ENCODE data around the gene RECK. TPM values are rescaled to one million over a fixed set of nuclear protein-coding genes. Genes with fewer than 3 reads are reported as not detected.

RECK gene
- total and polyA plus RNA-seq, 3 donors from 2014 or later = 10.1 to 17.6 (median 15.4) TPM

DNA sequence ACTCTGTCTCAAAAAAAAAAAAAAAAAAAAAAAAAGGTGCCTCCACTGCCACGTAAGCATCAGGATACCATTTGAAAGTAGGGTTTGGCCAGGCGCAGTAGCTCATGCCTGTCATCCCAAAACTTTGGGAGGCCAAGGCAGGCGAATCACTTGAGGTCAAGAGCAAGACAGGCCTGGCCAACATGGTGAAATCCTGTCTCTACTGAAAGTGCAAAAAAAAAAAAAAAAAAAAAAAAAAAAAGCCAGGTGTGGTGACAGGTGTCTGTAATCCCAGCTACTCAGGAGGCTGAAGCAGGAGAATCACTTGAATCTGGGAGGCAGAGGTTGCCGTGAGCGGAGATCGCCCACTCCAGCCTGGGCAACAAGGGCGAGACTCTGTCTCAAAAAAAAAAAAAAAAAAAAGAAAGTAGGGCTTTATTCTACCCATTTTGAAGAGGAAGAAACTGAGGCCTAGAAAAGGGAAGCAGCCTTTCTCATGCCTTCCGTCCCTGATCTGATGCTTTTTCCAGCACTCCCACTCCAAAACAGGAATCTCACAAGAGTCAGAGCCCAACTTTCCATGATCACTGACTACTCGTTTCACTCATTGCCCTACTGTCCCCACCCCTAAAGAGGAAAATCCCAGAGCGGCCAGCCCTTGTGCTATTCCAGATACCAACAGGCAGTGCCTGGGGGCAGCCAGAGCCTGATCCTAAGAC, 116.2 kb downstream of the RECK start:
- DNase-seq = no peak
- TF ChIP-seq POLR2A (IDR thresholded peaks at IDR 0.05) = no peak
- TF ChIP-seq, protein P1, sequence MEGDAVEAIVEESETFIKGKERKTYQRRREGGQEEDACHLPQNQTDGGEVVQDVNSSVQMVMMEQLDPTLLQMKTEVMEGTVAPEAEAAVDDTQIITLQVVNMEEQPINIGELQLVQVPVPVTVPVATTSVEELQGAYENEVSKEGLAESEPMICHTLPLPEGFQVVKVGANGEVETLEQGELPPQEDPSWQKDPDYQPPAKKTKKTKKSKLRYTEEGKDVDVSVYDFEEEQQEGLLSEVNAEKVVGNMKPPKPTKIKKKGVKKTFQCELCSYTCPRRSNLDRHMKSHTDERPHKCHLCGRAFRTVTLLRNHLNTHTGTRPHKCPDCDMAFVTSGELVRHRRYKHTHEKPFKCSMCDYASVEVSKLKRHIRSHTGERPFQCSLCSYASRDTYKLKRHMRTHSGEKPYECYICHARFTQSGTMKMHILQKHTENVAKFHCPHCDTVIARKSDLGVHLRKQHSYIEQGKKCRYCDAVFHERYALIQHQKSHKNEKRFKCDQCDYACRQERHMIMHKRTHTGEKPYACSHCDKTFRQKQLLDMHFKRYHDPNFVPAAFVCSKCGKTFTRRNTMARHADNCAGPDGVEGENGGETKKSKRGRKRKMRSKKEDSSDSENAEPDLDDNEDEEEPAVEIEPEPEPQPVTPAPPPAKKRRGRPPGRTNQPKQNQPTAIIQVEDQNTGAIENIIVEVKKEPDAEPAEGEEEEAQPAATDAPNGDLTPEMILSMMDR (IDR thresholded peaks at IDR 0.05) = no peak
- Histone ChIP-seq H3K4me1 (peaks cover 22% of the 10 kb centered on the region), H3K9me3 (no peaks in the 10 kb centered on the region), H3K27ac (no peak overlapping the region), H3K27me3 (no peaks in the 10 kb centered on the region), H3K4me3 (no peak overlapping the region), H3K36me3 (ENCODE audit: low read depth, missing control alignments) (no peaks in the 10 kb centered on the region)
- intact Hi-C loops (cut with DNase I; ENCODE audit: low total_unique reads) = no loop called here
- 86 to 92% methylated on average over 10 of the region's 10 CpGs for WGBS, 2 donors

GRCh38 chr9:36153746-36154145, 117.0 kb downstream of the RECK start:
- H3K9me3 ChIP-seq = no peaks in the 10 kb centered on the region
- intact Hi-C loops (cut with DNase I; ENCODE audit: low total_unique reads) = no loop called here
- TF ChIP-seq, protein P1 (IDR thresholded peaks at IDR 0.05) = no peak
- no peak for TF ChIP-seq POLR2A (IDR thresholded peaks at IDR 0.05)
- H3K4me3 ChIP-seq = no peak overlapping the region
- 65 to 68% methylated on average over 9 of the region's 9 CpGs for WGBS, 2 donors
- peaks cover 14% of the 10 kb centered on the region for H3K4me1 ChIP-seq
- H3K27me3 ChIP-seq = no peaks in the 10 kb centered on the region
- H3K27ac ChIP-seq = peak overlapping the region in 1 of 2 donors; percentile 68
- no peaks in the 10 kb centered on the region for H3K36me3 ChIP-seq (ENCODE audit: low read depth, missing control alignments)
- no peak for DNase-seq

DNA sequence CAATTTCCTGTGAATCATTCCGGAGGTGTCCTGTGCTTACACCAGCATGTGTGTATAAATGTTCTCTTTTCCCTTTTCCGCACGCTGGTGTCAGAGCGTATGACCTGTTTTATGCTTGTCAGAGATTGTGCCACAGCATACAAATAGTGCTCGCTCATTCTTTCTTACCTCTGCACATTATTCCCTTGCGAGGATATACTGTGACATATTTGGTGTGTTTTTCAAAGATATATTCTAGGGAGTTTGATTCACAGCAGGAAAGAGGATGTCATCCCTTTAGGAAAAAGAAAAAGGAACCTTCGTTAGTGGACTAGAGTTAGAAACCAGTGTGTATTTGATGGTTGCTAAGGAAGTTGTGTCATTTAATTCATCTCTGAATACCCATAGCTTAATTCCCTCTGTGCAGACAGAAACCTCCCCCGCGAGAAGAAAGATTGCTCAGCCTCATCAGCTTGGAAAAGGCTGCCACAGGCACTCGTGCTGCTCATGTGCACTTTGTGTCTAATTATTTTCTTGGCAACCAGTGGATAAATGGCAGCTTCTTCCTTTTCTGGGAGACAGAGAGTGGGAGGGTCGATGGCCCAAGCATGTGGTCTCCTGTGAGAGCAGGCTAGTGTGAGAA, 117.7 kb downstream of the RECK start:
- peak; percentile 77 for DNase-seq
- Histone ChIP-seq H3K27ac (peak overlapping the region; percentile 48 to 68), H3K27me3 (no peaks in the 10 kb centered on the region), H3K4me1 (peaks cover 7% of the 10 kb centered on the region), H3K4me3 (no peak overlapping the region), H3K9me3 (no peaks in the 10 kb centered on the region), H3K36me3 (ENCODE audit: low read depth, missing control alignments) (no peaks in the 10 kb centered on the region)
- TF ChIP-seq, protein P1 (IDR thresholded peaks at IDR 0.05) = no peak
- TF ChIP-seq POLR2A (IDR thresholded peaks at IDR 0.05) = no peak
- intact Hi-C loops (cut with DNase I; ENCODE audit: low total_unique reads) = no loop called here
- 28 to 41% methylated on average over 11 of the region's 11 CpGs for WGBS, 2 donors

- DNase-seq = no peak
- Histone ChIP-seq H3K36me3 (ENCODE audit: low read depth, missing control alignments) (no peaks in the 10 kb centered on the region), H3K27me3 (no peaks in the 10 kb centered on the region), H3K4me1 (peaks cover 6% of the 10 kb centered on the region), H3K9me3 (no peaks in the 10 kb centered on the region), H3K4me3 (no peak overlapping the region), H3K27ac (no peak overlapping the region)
- intact Hi-C loops (cut with DNase I; ENCODE audit: low total_unique reads) = no loop called here
- TF ChIP-seq, protein P1 (IDR thresholded peaks at IDR 0.05) = no peak
- no peak for TF ChIP-seq POLR2A (IDR thresholded peaks at IDR 0.05)
- 97% methylated on average over 6 of the region's 6 CpGs for WGBS, 2 donors
Observed at GRCh38 chr9:36156116-36156515, 119.4 kb downstream of the RECK start.
